ENCODE results near the gene SEC24A.

DNA sequence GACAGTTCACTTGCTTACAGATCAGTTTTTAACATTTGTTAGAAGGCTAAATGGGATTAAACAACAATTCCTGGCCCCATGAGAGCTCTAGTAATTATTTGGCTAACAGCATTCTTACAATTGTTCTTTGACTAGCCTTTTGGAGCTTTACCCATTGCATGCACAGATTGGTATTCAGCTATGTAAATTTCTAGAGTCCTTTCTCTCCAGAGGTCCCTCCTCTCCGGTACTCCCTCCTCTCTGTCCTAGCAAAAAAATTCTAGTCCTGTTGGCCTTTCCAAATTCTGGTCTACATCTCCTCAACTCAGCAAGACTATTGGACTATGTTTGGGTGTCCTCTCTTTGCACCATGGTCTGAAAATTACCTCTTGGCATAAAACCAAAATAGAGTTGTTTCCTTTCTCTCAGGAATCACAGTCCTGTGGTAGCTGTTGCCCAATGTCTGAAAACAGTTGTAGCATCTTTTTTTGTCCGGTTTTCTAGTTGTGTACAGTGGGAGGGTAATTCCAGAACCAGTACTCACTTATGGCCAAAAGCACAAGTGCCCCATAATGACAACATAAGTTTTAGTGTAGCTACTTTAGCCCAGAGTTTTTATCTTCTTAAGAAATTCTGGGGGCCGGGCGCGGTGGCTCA lies 34.0 kb upstream of the SEC24A start:
- TF ChIP-seq, protein P1, sequence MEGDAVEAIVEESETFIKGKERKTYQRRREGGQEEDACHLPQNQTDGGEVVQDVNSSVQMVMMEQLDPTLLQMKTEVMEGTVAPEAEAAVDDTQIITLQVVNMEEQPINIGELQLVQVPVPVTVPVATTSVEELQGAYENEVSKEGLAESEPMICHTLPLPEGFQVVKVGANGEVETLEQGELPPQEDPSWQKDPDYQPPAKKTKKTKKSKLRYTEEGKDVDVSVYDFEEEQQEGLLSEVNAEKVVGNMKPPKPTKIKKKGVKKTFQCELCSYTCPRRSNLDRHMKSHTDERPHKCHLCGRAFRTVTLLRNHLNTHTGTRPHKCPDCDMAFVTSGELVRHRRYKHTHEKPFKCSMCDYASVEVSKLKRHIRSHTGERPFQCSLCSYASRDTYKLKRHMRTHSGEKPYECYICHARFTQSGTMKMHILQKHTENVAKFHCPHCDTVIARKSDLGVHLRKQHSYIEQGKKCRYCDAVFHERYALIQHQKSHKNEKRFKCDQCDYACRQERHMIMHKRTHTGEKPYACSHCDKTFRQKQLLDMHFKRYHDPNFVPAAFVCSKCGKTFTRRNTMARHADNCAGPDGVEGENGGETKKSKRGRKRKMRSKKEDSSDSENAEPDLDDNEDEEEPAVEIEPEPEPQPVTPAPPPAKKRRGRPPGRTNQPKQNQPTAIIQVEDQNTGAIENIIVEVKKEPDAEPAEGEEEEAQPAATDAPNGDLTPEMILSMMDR (IDR thresholded peaks at IDR 0.05; ENCODE audit: low read length) = no peak
- no peak for TF ChIP-seq EZH2 (optimal IDR thresholded peaks at IDR 0.05; ENCODE audit: low read depth, low read length)

Data from MM.1S (cell line).